ENCODE measurements around the gene ADPGK. TPM values are rescaled to one million over a fixed set of nuclear protein-coding genes. Genes with fewer than 3 reads are reported as not detected.
"Not testable (repeated sequence)": the region's sequence is repeated elsewhere in the genome, so short reads cannot be mapped to it uniquely, and the experiment has no call there.

Gene ADPGK
- total RNA-seq, 4 donors from 2014 or later = 31.7 to 87.2 (median 53.4) TPM

- TF ChIP-seq EP300 (IDR thresholded peaks at IDR 0.05; ENCODE audit: low read depth) (no peak), POLR2A (IDR thresholded peaks at IDR 0.05) (no peak), POLR2AphosphoS5 (IDR thresholded peaks at IDR 0.05) (no peak), CTCF (IDR thresholded peaks at IDR 0.05) (no peak)
- intact Hi-C loops (cut with DNase I; ENCODE audit: low total_unique reads) (no loop called here), in situ Hi-C loops (cut with MboI; ENCODE audit: low pct_ligation_motif_present in 1 of 4, low pct_unique_long_range_greater_than_20kb in 1 of 4, low sequenced_read_pairs in 3 of 4) (no loop called here)
- Histone ChIP-seq H3K36me3 (peaks cover 0 to 18% (median 5%) of the 10 kb centered on the region in 4 donors), H3K27me3 (no peaks in the 10 kb centered on the region), H3K4me3 (no peak overlapping the region), H3K4me1 (no peaks in the 10 kb centered on the region), H3K9me3 (no peaks in the 10 kb centered on the region), H3K27ac (no peak overlapping the region)
- no peak for DNase-seq
- WGBS, 2 donors (ENCODE audit: low coverage in 1 of 2) = 56 to 92% methylated on average over 1 to 4 of the region's 4 CpGs
Measured at GRCh38 chr15:72732516-72732915, 51.0 kb downstream of the ADPGK start.

- Histone ChIP-seq H3K27ac (no peak overlapping the region), H3K4me1 (no peaks in the 10 kb centered on the region), H3K27me3 (no peaks in the 10 kb centered on the region), H3K9me3 (no peaks in the 10 kb centered on the region), H3K36me3 (peaks cover 0 to 18% (median 5%) of the 10 kb centered on the region in 4 donors), H3K4me3 (no peak overlapping the region)
- in situ Hi-C loops (cut with MboI; ENCODE audit: low pct_ligation_motif_present in 1 of 4, low pct_unique_long_range_greater_than_20kb in 1 of 4, low sequenced_read_pairs in 3 of 4) (no loop called here), intact Hi-C loops (cut with DNase I; ENCODE audit: low total_unique reads) (no loop called here)
- no peak for TF ChIP-seq POLR2AphosphoS5 (IDR thresholded peaks at IDR 0.05)
- no peak for TF ChIP-seq POLR2A (IDR thresholded peaks at IDR 0.05)
- no peak for TF ChIP-seq CTCF (IDR thresholded peaks at IDR 0.05)
- no peak for TF ChIP-seq EP300 (IDR thresholded peaks at IDR 0.05; ENCODE audit: low read depth)
- no peak for DNase-seq
Measured at GRCh38 chr15:72732086-72732485, 51.5 kb downstream of the ADPGK start.

GRCh38 chr15:72728821-72729220 lies 54.7 kb downstream of the ADPGK start:
- 100% methylated on average over 1 of the region's 1 CpG for WGBS, 2 donors (ENCODE audit: low coverage in 1 of 2)
- TF ChIP-seq POLR2A (IDR thresholded peaks at IDR 0.05) (no peak), CTCF (IDR thresholded peaks at IDR 0.05) (no peak), POLR2AphosphoS5 (IDR thresholded peaks at IDR 0.05) (no peak), EP300 (IDR thresholded peaks at IDR 0.05; ENCODE audit: low read depth) (no peak)
- H3K4me3 ChIP-seq = no peak overlapping the region
- peaks cover 0 to 11% (median under 1%) of the 10 kb centered on the region in 4 donors for H3K36me3 ChIP-seq
- intact Hi-C loops (cut with DNase I; ENCODE audit: low total_unique reads) = no loop called here
- no peak overlapping the region for H3K27ac ChIP-seq
- H3K9me3 ChIP-seq = no peaks in the 10 kb centered on the region
- no peaks in the 10 kb centered on the region for H3K4me1 ChIP-seq
- no peak for DNase-seq
- in situ Hi-C loops (cut with MboI; ENCODE audit: low pct_ligation_motif_present in 1 of 4, low pct_unique_long_range_greater_than_20kb in 1 of 4, low sequenced_read_pairs in 3 of 4) = no loop called here
- no peaks in the 10 kb centered on the region for H3K27me3 ChIP-seq

- H3K9me3 ChIP-seq; H3K4me1 ChIP-seq; H3K27ac ChIP-seq; intact Hi-C loops (cut with DNase I; ENCODE audit: low total_unique reads); H3K27me3 ChIP-seq; in situ Hi-C loops (cut with MboI; ENCODE audit: low pct_ligation_motif_present in 1 of 4, low pct_unique_long_range_greater_than_20kb in 1 of 4, low sequenced_read_pairs in 3 of 4); H3K4me3 ChIP-seq; DNase-seq: not testable (repeated sequence)
- H3K36me3 ChIP-seq = peaks cover 0 to 11% (median 0%) of the 10 kb centered on the region in 4 donors
- 83 to 94% methylated on average over 1 of the region's 1 CpG for WGBS, 2 donors (ENCODE audit: low coverage in 1 of 2)
Measured at GRCh38 chr15:72728249-72728648, 55.3 kb downstream of the ADPGK start.

- H3K4me3 ChIP-seq = no peak overlapping the region
- TF ChIP-seq POLR2AphosphoS5 (IDR thresholded peaks at IDR 0.05) (no peak), CTCF (IDR thresholded peaks at IDR 0.05) (no peak), EP300 (IDR thresholded peaks at IDR 0.05; ENCODE audit: low read depth) (no peak), POLR2A (IDR thresholded peaks at IDR 0.05) (no peak)
- no peaks in the 10 kb centered on the region for H3K9me3 ChIP-seq
- H3K27me3 ChIP-seq = no peaks in the 10 kb centered on the region
- intact Hi-C loops (cut with DNase I; ENCODE audit: low total_unique reads) (no loop called here), in situ Hi-C loops (cut with MboI; ENCODE audit: low pct_ligation_motif_present in 1 of 4, low pct_unique_long_range_greater_than_20kb in 1 of 4, low sequenced_read_pairs in 3 of 4) (no loop called here)
- peaks cover 0 to 9% (median 0%) of the 10 kb centered on the region in 4 donors for H3K36me3 ChIP-seq
- DNase-seq = no peak
- no peak overlapping the region for H3K27ac ChIP-seq
- no peaks in the 10 kb centered on the region for H3K4me1 ChIP-seq
Measured at GRCh38 chr15:72727154-72727553, 56.4 kb downstream of the ADPGK start.

- H3K27me3 ChIP-seq; DNase-seq; H3K4me3 ChIP-seq; intact Hi-C loops (cut with DNase I; ENCODE audit: low total_unique reads); H3K36me3 ChIP-seq; H3K4me1 ChIP-seq; H3K27ac ChIP-seq; in situ Hi-C loops (cut with MboI; ENCODE audit: low pct_ligation_motif_present in 1 of 4, low pct_unique_long_range_greater_than_20kb in 1 of 4, low sequenced_read_pairs in 3 of 4); H3K9me3 ChIP-seq: not testable (repeated sequence)
- 90 to 97% methylated on average over 2 to 6 of the region's 6 CpGs for WGBS, 2 donors (ENCODE audit: low coverage in 1 of 2)
Measured at GRCh38 chr15:72725851-72726250, 57.7 kb downstream of the ADPGK start.

Measured in transverse colon (tissue), 4 donors.